ENCODE measurements around the gene CHST11.

CHST11 gene

DNA sequence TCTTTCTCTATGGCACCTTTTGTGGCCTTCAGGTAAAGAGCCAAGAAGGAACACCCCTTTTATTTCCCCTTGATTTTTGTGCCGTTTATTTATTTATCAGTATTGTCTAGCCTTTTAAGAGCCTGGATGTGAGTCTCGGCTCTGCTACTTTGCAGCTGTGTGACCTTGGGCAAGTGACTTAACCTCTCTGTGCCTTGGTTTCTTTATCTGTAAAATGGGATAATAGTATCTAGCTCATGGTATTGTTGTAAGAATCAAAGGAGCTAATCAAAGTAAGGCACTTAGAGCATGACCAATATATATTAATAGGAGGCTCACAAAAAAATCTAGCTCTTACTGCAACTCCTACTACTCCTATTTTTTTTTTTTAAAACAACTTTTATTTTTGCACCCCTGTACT, 179.7 kb downstream of the CHST11 start:
- TF ChIP-seq EZH2phosphoT487 (IDR thresholded peaks at IDR 0.05; ENCODE audit: borderline replicate concordance, low read length), result no peak
- TF ChIP-seq, protein P1, sequence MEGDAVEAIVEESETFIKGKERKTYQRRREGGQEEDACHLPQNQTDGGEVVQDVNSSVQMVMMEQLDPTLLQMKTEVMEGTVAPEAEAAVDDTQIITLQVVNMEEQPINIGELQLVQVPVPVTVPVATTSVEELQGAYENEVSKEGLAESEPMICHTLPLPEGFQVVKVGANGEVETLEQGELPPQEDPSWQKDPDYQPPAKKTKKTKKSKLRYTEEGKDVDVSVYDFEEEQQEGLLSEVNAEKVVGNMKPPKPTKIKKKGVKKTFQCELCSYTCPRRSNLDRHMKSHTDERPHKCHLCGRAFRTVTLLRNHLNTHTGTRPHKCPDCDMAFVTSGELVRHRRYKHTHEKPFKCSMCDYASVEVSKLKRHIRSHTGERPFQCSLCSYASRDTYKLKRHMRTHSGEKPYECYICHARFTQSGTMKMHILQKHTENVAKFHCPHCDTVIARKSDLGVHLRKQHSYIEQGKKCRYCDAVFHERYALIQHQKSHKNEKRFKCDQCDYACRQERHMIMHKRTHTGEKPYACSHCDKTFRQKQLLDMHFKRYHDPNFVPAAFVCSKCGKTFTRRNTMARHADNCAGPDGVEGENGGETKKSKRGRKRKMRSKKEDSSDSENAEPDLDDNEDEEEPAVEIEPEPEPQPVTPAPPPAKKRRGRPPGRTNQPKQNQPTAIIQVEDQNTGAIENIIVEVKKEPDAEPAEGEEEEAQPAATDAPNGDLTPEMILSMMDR (IDR thresholded peaks at IDR 0.05; ENCODE audit: low read depth, low read length, poor library complexity, severe bottlenecking), result no peak
- no peaks in the 10 kb centered on the region for H3K27me3 ChIP-seq (ENCODE audit: control insufficient read depth, low read length)
- no peaks in the 10 kb centered on the region for H3K79me2 ChIP-seq (ENCODE audit: control insufficient read depth, low read length)
- H3K4me3 ChIP-seq (ENCODE audit: low read length), result no peak overlapping the region
- H3K4me1 ChIP-seq (ENCODE audit: control insufficient read depth, low read length), result no peaks in the 10 kb centered on the region
- no peak overlapping the region for H3K27ac ChIP-seq (ENCODE audit: low read depth, low read length)
- 0 out of 2 replicates have a peak, but pooled peaks cover 3% of the 10 kb centered on the region for H3K36me3 ChIP-seq (ENCODE audit: control insufficient read depth, low read length)
- peaks cover 12% of the 10 kb centered on the region; the same call in 1 of the 2 replicates for H3K9me3 ChIP-seq (ENCODE audit: control insufficient read depth, insufficient read depth, low read length)
- H4K20me1 ChIP-seq (ENCODE audit: control insufficient read depth, insufficient read depth, low read depth, low read length), result no peaks in the 10 kb centered on the region
- H3K9me2 ChIP-seq (replicated peaks; ENCODE audit: control insufficient read depth, low read length), result no peaks in the 10 kb centered on the region
- H3F3A ChIP-seq (ENCODE audit: control insufficient read depth, insufficient read depth), result no peaks in the 10 kb centered on the region
- H3K4me2 ChIP-seq (ENCODE audit: low read length), result no peak overlapping the region

DNA sequence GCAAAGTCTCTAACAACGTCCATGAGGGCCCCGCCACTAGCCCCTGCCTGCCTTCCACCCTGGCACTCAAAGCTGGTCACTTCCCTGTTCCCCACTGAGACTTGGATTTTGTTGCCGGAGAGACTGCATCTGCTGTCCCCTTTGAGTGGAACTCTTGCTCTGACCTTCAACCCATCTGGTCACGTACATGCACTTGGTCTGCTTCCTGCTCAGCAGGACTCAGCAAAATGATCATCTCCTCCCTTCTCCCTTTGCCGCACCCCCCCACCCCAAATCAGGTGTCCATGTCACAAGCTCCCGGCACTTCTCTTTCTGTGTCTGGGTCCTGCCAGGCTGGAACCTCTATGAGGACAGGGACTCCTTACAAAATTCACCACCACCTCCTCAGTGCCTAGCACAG, 180.9 kb downstream of the CHST11 start:
- Histone ChIP-seq H3K27ac (ENCODE audit: low read depth, low read length) (no peak overlapping the region), H3K4me3 (ENCODE audit: low read length) (no peak overlapping the region), H3K9me3 (ENCODE audit: control insufficient read depth, insufficient read depth, low read length) (peaks cover 12% of the 10 kb centered on the region; the same call in 1 of the 2 replicates), H3K79me2 (ENCODE audit: control insufficient read depth, low read length) (no peaks in the 10 kb centered on the region), H4K20me1 (ENCODE audit: control insufficient read depth, insufficient read depth, low read depth, low read length) (no peaks in the 10 kb centered on the region), H3F3A (ENCODE audit: control insufficient read depth, insufficient read depth) (no peaks in the 10 kb centered on the region), H3K9me2 (replicated peaks; ENCODE audit: control insufficient read depth, low read length) (no peaks in the 10 kb centered on the region), H3K4me1 (ENCODE audit: control insufficient read depth, low read length) (peaks cover 4% of the 10 kb centered on the region; the same call in 1 of the 2 replicates), H3K4me2 (ENCODE audit: low read length) (no peak overlapping the region), H3K36me3 (ENCODE audit: control insufficient read depth, low read length) (0 out of 2 replicates have a peak, but pooled peaks cover 3% of the 10 kb centered on the region), H3K27me3 (ENCODE audit: control insufficient read depth, low read length) (no peaks in the 10 kb centered on the region)
- TF ChIP-seq EZH2phosphoT487 (IDR thresholded peaks at IDR 0.05; ENCODE audit: borderline replicate concordance, low read length), result no peak
- TF ChIP-seq, protein P1 (IDR thresholded peaks at IDR 0.05; ENCODE audit: low read depth, low read length, poor library complexity, severe bottlenecking), result no peak

- no peak overlapping the region for H3K4me2 ChIP-seq (ENCODE audit: low read length)
- no peak for TF ChIP-seq EZH2phosphoT487 (IDR thresholded peaks at IDR 0.05; ENCODE audit: borderline replicate concordance, low read length)
- TF ChIP-seq, protein P1 (IDR thresholded peaks at IDR 0.05; ENCODE audit: low read depth, low read length, poor library complexity, severe bottlenecking), result no peak
- peaks cover 10% of the 10 kb centered on the region for H3K4me1 ChIP-seq (ENCODE audit: control insufficient read depth, low read length)
- H3K27me3 ChIP-seq (ENCODE audit: control insufficient read depth, low read length), result no peaks in the 10 kb centered on the region
- no peak overlapping the region for H3K4me3 ChIP-seq (ENCODE audit: low read length)
- no peaks in the 10 kb centered on the region for H3F3A ChIP-seq (ENCODE audit: control insufficient read depth, insufficient read depth)
- no peak overlapping the region for H3K27ac ChIP-seq (ENCODE audit: low read depth, low read length)
- H3K79me2 ChIP-seq (ENCODE audit: control insufficient read depth, low read length), result no peaks in the 10 kb centered on the region
- H3K9me2 ChIP-seq (replicated peaks; ENCODE audit: control insufficient read depth, low read length), result no peaks in the 10 kb centered on the region
- peaks cover 12% of the 10 kb centered on the region; the same call in 1 of the 2 replicates for H3K9me3 ChIP-seq (ENCODE audit: control insufficient read depth, insufficient read depth, low read length)
- 0 out of 2 replicates have a peak, but pooled peaks cover 3% of the 10 kb centered on the region for H3K36me3 ChIP-seq (ENCODE audit: control insufficient read depth, low read length)
- no peaks in the 10 kb centered on the region for H4K20me1 ChIP-seq (ENCODE audit: control insufficient read depth, insufficient read depth, low read depth, low read length)
Measured at GRCh38 chr12:104638218-104638850, 181.6 kb downstream of the CHST11 start.

Measured in DOHH2 (cell line).